ENCODE results near the gene NPR3.

The NPR3 gene

DNA sequence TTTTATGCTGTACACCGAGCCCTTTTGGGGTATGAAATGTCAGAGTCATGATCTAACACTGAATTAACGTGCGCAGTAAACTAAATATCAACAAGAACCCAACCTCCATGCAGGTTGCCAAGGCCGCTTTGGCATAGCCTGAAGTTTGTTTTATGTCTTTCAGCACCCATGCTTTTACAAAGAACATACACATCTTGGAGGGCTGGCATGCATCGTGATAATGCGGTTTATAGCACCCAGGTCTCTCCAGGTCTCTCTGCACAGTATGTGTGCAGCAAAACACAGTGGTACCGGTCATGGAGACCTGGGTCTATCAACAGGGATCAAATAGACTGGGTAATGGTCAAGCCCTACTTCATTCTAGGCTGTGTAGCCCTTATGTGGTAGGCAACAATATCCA, 11.8 kb downstream of the NPR3 start:
- H3K9ac ChIP-seq, result no peak overlapping the region
- no peaks in the 10 kb centered on the region for H3K9me3 ChIP-seq (ENCODE audit: control insufficient read depth, low read length)
- H2AFZ ChIP-seq, result no peak overlapping the region
- H3K4me2 ChIP-seq (ENCODE audit: low read length), result no peak overlapping the region
- H3K27me3 ChIP-seq (ENCODE audit: control insufficient read depth, insufficient read depth, low read length), result no peaks in the 10 kb centered on the region
- H3K4me1 ChIP-seq, result no peaks in the 10 kb centered on the region
- no peak overlapping the region for H3K4me3 ChIP-seq (ENCODE audit: low read depth, low read length)
- H3K27ac ChIP-seq, result no peak overlapping the region
- TF ChIP-seq, protein P1, sequence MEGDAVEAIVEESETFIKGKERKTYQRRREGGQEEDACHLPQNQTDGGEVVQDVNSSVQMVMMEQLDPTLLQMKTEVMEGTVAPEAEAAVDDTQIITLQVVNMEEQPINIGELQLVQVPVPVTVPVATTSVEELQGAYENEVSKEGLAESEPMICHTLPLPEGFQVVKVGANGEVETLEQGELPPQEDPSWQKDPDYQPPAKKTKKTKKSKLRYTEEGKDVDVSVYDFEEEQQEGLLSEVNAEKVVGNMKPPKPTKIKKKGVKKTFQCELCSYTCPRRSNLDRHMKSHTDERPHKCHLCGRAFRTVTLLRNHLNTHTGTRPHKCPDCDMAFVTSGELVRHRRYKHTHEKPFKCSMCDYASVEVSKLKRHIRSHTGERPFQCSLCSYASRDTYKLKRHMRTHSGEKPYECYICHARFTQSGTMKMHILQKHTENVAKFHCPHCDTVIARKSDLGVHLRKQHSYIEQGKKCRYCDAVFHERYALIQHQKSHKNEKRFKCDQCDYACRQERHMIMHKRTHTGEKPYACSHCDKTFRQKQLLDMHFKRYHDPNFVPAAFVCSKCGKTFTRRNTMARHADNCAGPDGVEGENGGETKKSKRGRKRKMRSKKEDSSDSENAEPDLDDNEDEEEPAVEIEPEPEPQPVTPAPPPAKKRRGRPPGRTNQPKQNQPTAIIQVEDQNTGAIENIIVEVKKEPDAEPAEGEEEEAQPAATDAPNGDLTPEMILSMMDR (IDR thresholded peaks at IDR 0.05), result no peak
- no peaks in the 10 kb centered on the region for H3K79me2 ChIP-seq
- H3K36me3 ChIP-seq (ENCODE audit: control insufficient read depth, insufficient read depth, low read length), result no peaks in the 10 kb centered on the region

DNA sequence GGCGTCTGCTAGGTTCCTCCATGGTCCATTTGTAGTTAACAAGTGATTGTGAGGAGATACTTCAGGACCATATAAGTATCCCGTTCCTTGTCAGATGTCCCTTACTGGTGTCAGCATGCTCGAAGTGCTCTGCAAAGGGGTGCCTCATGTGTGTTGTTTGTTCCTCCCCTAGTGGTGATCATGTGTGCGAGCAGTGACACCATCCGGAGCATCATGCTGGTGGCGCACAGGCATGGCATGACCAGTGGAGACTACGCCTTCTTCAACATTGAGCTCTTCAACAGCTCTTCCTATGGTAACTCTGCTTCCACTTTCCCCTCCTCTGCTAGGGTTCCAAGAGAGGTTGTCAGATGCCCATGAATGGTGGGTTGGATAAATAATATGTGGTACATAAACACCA, 13.4 kb downstream of the NPR3 start:
- Histone ChIP-seq H3K79me2 (no peaks in the 10 kb centered on the region), H3K4me2 (ENCODE audit: low read length) (no peak overlapping the region), H3K9me3 (ENCODE audit: control insufficient read depth, low read length) (no peaks in the 10 kb centered on the region), H3K27ac (no peak overlapping the region), H3K9ac (no peak overlapping the region), H3K27me3 (ENCODE audit: control insufficient read depth, insufficient read depth, low read length) (no peaks in the 10 kb centered on the region), H3K4me1 (no peaks in the 10 kb centered on the region), H3K36me3 (ENCODE audit: control insufficient read depth, insufficient read depth, low read length) (no peaks in the 10 kb centered on the region), H2AFZ (no peak overlapping the region), H3K4me3 (ENCODE audit: low read depth, low read length) (no peak overlapping the region)
- TF ChIP-seq, protein P1 (IDR thresholded peaks at IDR 0.05), result no peak

DNA sequence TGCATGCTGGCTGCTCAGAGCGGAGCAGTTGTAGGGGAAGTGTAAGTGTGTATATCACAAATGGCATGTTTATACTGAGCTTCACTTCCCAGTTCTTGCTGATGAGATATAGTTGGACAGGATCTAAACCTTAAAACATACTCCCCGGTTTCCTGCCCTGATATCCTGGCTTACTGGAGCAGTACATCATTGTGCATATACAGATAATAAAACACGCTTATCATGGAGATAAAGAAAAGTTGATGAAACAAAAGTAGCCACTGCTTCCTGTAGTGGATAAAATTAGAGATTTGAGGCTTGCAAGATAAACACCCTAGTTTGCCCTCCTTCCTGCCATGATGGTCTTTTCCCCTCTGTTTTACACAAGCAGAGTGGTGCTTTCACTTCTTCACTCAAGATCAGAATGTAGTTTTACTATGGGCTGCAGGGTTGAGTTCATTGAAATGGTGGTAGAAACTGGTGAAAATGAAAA, 15.0 kb downstream of the NPR3 start:
- no peak overlapping the region for H3K27ac ChIP-seq

DNA sequence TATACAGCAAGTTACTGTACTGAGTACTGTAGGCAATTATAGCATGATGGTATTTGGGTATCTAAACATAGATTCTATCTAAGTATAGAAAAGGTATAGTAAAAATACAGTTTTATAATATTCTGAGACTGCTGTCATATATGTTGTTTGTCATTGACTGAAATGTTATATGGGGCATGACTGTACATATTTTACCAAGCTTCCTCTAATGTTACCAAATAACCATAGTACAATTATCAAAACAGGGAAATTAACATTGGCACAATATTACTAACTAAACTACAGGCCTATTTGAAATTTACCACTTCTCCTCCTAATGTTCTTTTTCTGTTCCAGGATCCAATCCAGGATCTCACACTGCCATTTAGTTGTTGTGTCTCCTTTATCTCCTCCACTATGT, 18.5 kb downstream of the NPR3 start:
- H3K4me1 ChIP-seq, result no peaks in the 10 kb centered on the region
- H3K27ac ChIP-seq, result no peak overlapping the region
- H3K27me3 ChIP-seq (ENCODE audit: control insufficient read depth, insufficient read depth, low read length), result no peaks in the 10 kb centered on the region
- H2AFZ ChIP-seq, result no peak overlapping the region
- no peaks in the 10 kb centered on the region for H3K9me3 ChIP-seq (ENCODE audit: control insufficient read depth, low read length)
- H3K4me2 ChIP-seq (ENCODE audit: low read length), result no peak overlapping the region
- H3K36me3 ChIP-seq (ENCODE audit: control insufficient read depth, insufficient read depth, low read length), result no peaks in the 10 kb centered on the region
- TF ChIP-seq, protein P1 (IDR thresholded peaks at IDR 0.05), result no peak
- no peak overlapping the region for H3K9ac ChIP-seq
- H3K4me3 ChIP-seq (ENCODE audit: low read depth, low read length), result no peak overlapping the region
- no peaks in the 10 kb centered on the region for H3K79me2 ChIP-seq

More for the DNA sequence above, 15.0 kb downstream of the NPR3 start:
- Histone ChIP-seq H3K27me3 (ENCODE audit: control insufficient read depth, insufficient read depth, low read length) (no peaks in the 10 kb centered on the region), H3K9me3 (ENCODE audit: control insufficient read depth, low read length) (no peaks in the 10 kb centered on the region), H3K79me2 (no peaks in the 10 kb centered on the region), H3K9ac (no peak overlapping the region), H3K36me3 (ENCODE audit: control insufficient read depth, insufficient read depth, low read length) (no peaks in the 10 kb centered on the region), H3K4me2 (ENCODE audit: low read length) (no peak overlapping the region), H3K4me1 (no peaks in the 10 kb centered on the region), H3K4me3 (ENCODE audit: low read depth, low read length) (no peak overlapping the region), H2AFZ (no peak overlapping the region)
- TF ChIP-seq, protein P1 (IDR thresholded peaks at IDR 0.05), result no peak

DNA sequence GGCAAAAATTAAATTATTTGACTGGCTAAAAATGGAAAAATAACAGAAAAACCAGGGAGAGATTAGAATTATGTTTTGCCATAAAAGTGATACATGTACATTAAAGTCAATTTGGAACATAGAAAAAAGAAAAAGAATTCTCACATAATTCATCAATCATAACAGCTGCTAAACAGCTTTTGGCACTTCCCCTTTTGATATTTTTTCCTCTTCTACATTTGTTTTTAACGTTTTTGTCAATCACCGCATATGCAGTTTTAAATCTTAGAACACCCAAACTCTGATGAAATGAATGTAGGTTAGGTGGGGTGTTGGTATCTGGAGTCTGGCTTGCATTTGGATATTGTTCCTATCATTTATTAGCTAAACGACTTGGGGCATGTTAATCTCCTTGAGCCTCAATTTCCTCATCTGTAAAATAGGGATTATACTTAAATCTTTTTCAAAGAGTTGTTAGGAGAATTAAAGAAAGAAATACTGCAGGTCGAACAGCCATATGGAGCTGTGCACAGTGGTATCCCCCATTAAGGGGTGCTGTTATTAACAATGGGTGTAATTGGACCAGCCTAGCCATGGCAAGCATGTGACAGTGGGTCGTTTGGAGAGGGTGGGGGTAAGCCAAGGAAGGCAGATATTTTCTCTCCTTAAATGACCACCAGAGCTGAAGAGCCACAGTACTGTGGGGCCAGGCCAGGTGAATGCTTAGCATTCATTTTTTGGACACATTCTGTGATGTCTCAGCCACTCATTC, 22.6 kb downstream of the NPR3 start:
- TF ChIP-seq, protein P1 (IDR thresholded peaks at IDR 0.05), result no peak
- Histone ChIP-seq H3K27me3 (ENCODE audit: control insufficient read depth, insufficient read depth, low read length) (no peaks in the 10 kb centered on the region), H3K4me1 (no peaks in the 10 kb centered on the region), H3K9ac (no peak overlapping the region), H3K4me2 (ENCODE audit: low read length) (no peak overlapping the region), H3K9me3 (ENCODE audit: control insufficient read depth, low read length) (no peaks in the 10 kb centered on the region), H3K79me2 (no peaks in the 10 kb centered on the region), H3K36me3 (ENCODE audit: control insufficient read depth, insufficient read depth, low read length) (no peaks in the 10 kb centered on the region), H2AFZ (no peak overlapping the region), H3K27ac (no peak overlapping the region), H3K4me3 (ENCODE audit: low read depth, low read length) (no peak overlapping the region)
